ENCODE data around the gene TMEM174.

TMEM174 gene

GRCh38 chr5:73154208-73155006 lies 18.6 kb upstream of the TMEM174 start:
- DNase-seq, result no peak

- no peak for DNase-seq
Measured at GRCh38 chr5:73155271-73156222, 17.4 kb upstream of the TMEM174 start.

DNA sequence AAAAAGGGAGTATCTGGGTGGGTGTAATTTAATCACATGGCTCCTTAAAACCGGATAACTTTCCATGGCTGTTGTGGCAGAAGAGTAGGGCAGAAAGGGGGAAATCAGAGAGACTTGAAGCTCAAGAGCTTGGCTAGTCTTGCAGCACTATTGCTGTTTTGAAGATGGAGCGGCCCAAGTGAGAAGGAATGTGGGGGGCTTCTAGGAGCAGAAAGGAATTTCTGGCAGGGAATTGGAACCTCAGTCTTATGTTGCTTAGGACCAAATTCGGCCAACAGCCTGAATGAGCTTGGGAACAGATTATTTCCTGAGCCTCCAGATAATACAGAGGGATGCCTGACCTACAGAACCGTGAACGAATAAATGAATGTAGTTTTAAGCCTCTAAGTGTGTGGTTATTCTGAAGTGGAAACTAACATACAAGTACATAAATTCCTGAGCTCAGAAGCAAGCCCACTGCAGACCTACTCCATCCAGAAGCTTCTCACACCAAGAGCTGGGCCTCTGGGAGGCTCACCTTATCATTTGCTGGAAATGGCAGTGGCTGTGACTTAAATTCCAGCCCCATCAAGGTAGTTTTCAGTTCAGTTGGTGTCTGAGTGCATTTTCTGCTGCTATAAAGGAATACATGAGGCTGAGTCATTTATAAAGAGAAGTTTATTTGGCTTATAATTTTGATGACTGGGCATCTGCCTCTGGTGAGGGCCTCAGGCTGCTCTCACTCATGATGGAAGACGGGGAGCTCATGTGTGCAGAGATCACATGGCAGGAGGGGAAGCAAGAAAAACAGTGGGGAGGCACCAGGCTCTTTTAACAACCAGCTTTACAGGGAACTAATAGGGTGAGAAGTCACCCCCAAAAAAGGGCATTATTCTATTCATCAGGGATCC lies 15.3 kb upstream of the TMEM174 start:
- no peak for DNase-seq

DNA sequence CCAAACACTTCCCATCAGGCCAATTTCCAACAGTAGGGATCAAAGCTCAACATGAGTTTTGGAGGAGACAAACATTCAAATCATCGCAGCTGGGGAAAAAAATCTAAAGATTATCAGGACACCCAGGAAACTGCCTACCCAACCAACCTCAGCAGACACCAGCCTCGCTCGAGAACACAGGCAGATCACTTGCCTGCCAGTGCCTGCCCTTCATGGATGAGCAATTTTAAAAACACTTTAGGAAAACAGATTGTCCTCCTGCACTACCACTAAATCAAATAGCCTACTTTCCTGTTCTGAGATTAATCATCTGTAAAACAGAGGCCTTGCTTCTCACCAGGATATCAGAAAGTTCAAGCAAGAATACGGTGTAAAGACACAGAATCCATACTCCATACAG lies 14.7 kb upstream of the TMEM174 start:
- no peak for DNase-seq

GRCh38 chr5:73160239-73160671 lies 12.7 kb upstream of the TMEM174 start:
- no peak for DNase-seq

- no peak for DNase-seq
Measured at GRCh38 chr5:73170522-73170921, 2.5 kb upstream of the TMEM174 start.

DNA sequence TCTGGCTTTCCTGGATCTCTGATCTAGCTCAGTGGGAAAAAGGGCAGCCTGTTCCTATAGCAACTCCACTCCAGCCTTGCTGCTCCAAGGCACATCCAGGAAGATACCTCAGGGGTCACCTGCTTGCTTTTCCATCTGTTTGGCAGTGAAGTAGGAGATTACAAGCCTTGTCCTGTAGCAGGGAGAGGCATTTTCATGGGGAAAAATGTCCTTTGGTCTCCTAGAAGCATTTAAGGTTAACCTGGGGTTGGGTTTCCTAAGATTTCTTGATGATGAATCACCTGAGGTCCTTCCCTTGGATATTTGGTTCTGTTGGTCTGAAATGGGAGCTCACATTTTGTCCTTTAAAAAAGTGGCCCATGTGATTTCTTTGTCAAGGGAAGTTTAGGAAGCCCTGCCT lies 1.5 kb upstream of the TMEM174 start:
- DNase-seq, result no peak

GRCh38 chr5:73174100-73174815 lies 1.3 kb downstream of the TMEM174 start:
- DNase-seq, result no peak

GRCh38 chr5:73176250-73176649 lies 3.3 kb downstream of the TMEM174 start:
- DNase-seq, result no peak

GRCh38 chr5:73178265-73178664 lies 5.3 kb downstream of the TMEM174 start:
- no peak for DNase-seq

GRCh38 chr5:73179730-73180129 lies 6.7 kb downstream of the TMEM174 start:
- DNase-seq, result no peak

- no peak for DNase-seq
Measured at GRCh38 chr5:73180566-73180965, 7.6 kb downstream of the TMEM174 start.

DNA sequence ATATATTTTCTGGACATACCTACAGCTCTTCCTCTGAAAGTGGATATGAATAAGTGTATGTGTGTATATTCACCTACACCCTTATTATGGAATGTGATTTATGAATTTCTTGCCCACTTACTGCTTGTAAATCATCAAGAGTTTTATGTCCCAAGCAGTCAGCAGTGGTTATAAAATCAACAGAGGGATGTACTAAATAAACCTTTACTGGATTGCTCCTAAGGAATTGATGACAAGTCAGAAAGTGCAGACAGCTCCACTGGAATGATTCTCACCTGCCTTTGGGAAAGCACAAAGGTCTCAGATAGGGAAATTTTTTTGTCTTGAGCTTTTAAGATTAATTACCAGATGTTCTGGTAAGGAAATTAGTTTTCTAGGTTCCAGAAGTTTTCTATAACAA lies 9.3 kb downstream of the TMEM174 start:
- DNase-seq, result no peak

GRCh38 chr5:73183000-73183399 lies 10.0 kb downstream of the TMEM174 start:
- DNase-seq, result no peak

GRCh38 chr5:73183481-73183891 lies 10.5 kb downstream of the TMEM174 start:
- peak; percentile 59 for DNase-seq

GRCh38 chr5:73186976-73187375 lies 14.0 kb downstream of the TMEM174 start:
- DNase-seq, result no peak

DNA sequence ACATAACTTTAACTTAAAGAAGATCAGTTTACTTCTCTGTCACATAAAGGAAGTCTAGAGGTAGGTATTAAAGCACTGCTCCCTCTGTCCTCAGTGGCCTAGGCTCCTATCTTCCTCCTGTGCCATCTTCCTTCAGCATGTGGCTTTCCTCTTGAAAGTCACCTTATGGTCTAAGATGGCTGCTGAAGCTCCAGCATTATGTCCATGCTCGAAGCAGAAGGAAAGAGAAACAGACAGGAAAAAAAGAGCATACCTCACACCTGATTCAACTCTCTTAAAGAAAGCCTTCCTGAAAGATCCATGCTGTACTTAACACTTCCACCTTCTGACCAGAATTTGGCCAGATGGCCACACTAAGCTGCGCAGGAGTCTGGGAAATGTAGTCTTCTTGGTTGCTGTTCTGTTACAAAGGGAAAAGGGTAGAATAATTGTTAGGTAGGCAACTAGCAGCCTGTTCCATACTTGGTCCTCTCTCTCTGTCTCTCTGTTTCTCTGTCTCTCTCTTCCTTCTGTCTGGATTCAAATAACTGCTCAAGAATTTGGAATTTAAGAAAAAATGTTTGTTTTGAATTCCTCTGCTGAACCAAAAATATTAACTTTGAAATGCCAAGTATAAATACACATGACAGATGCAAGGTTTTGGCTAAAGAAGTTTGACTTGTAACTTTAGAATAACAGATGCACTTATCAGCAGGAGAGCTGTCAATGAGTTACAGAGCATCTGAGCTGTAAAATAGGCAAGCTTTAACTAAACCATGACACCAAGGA lies 16.0 kb downstream of the TMEM174 start:
- no peak for DNase-seq

DNA sequence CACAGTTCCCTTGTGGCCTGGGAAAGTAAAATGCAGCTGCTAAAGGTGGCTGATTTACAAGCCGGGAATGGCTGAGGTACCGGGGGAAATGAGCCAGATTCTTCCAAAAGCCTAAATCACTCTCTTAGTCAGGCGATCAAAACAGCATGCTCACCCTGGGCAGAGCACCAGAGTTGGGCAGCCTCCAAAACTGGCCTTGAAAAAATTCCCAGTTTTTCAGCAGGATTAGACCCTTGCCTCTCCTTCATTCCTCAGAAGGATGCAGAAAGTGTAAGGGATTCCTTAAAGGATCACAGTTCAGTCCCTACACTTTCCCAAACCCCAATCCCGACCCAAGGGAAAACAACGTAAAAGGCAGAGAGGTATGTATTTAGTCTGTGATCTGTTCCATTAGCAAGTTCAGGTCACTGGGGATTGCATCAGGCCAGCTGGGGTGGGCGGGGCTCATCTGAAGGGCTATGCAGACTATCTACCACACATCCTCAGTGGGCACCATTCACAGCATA lies 16.9 kb downstream of the TMEM174 start:
- DNase-seq, result no peak

- no peak for DNase-seq
Measured at GRCh38 chr5:73192370-73192769, 19.4 kb downstream of the TMEM174 start.

DNA sequence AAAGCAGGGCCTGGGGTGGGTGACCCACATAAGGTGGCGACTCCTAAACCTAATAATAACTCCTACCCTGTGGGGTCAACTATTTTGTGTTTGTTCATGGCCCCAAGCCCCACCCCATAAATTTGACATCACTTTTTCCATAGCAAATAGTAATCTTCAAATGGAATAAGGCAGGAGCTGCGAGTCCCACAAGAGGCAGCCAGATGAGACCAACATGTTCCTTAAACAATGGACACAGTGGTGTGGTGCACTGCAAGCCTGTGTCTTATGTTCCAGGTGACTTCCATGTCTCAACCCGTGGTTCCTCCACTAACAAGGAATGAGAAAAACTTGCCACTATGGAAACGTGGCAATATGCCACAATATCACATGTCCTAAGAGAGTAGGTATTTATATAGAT lies 20.6 kb downstream of the TMEM174 start:
- no peak for DNase-seq

GRCh38 chr5:73196201-73196600 lies 23.2 kb downstream of the TMEM174 start:
- no peak for DNase-seq
